A673 (cell line): Measurements from ENCODE around the gene CHSY3. TPM values are rescaled to one million over a fixed set of nuclear protein-coding genes. Genes with fewer than 3 reads are reported as not detected.

Experiments
- BruUV-seq: library from RNA; stranded (reverse); fragments of 400-500 nt; replicated peaks from 2 replicates; lab custom pipeline; 2021; lab: Mats Ljungman, UMichigan
- CTCF ChIA-PET: fragments of 300-600 bp; sonication (Branson Sonifier 250); formaldehyde crosslinking; loops from one replicate; lab custom pipeline; 2022; ENCODE audit warnings: antibody characterized with exemption; lab: Charles Lee
- POLR2A ChIA-PET: fragments of 300-600 bp; sonication (Branson Sonifier 250); formaldehyde crosslinking; loops from one replicate; lab custom pipeline; 2022; ENCODE audit warnings: antibody characterized with exemption; ENCODE audit not compliant: low non-redundant PET; lab: Charles Lee
- DNase-seq: peaks from one replicate; pipeline ENCODE4 v3.0.0-alpha.2; 2015; ENCODE audit warnings: low spot score
- H3K27ac ChIP-seq: fragments of 200-600 bp; sonication (generic); 2 replicates; pipeline ENCODE4 v1.5.1; 2016; ENCODE audit warnings: mixed run types, low read depth, mild to moderate bottlenecking, mixed read lengths, antibody characterized with exemption, low read length; ENCODE audit not compliant: poor library complexity, severe bottlenecking
- H3K27me3 ChIP-seq: fragments of 200-600 bp; sonication (generic); replicated peaks from 2 replicates; pipeline ENCODE4 v1.6.1; 2017; ENCODE audit warnings: mixed run types, low read depth, mild to moderate bottlenecking, mixed read lengths, antibody characterized with exemption, low read length; ENCODE audit not compliant: insufficient read depth, poor library complexity
- H3K36me3 ChIP-seq: fragments of 200-600 bp; sonication (generic); 2 replicates; pipeline ENCODE4 v1.6.1; 2016; ENCODE audit warnings: mixed run types, mild to moderate bottlenecking, mixed read lengths, antibody characterized with exemption, low read length; ENCODE audit not compliant: insufficient read depth, poor library complexity, severe bottlenecking
- H3K4me1 ChIP-seq: fragments of 200-600 bp; sonication (generic); 2 replicates; pipeline ENCODE4 v1.6.1; 2017; ENCODE audit warnings: mixed run types, mild to moderate bottlenecking, mixed read lengths, antibody characterized with exemption, low read length; ENCODE audit not compliant: insufficient read depth, poor library complexity, severe bottlenecking
- H3K4me3 ChIP-seq: fragments of 200-600 bp; sonication (generic); 2 replicates; pipeline ENCODE4 v1.5.1; 2016; ENCODE audit warnings: low read depth, mixed run types, mild to moderate bottlenecking, mixed read lengths, low read length; ENCODE audit not compliant: poor library complexity, severe bottlenecking
- H3K9me3 ChIP-seq: fragments of 200-600 bp; sonication (generic); 2 replicates; pipeline ENCODE4 v1.6.1; 2016; ENCODE audit warnings: mixed run types, low read depth, mild to moderate bottlenecking, mixed read lengths, antibody characterized with exemption, low read length; ENCODE audit not compliant: poor library complexity, severe bottlenecking
- EZH2 ChIP-seq: fragments of 200-600 bp; sonication (generic); IDR thresholded peaks from 2 replicates; pipeline ENCODE4 v1.6.1; 2017; ENCODE audit warnings: borderline replicate concordance, low read depth, mild to moderate bottlenecking, mixed read lengths, antibody characterized with exemption, low read length; ENCODE audit not compliant: poor library complexity, severe bottlenecking
- intact Hi-C: fragments of 100-400 bp; cut with micrococcal nuclease; formaldehyde crosslinking; loops from one replicate; pipeline ENCODE4 v1.10.0; 2022; ENCODE audit not compliant: unreplicated experiment
- total RNA-seq: library from RNA; stranded (reverse); gene quantifications from 2 replicates; pipeline ENCODE4 v1.2.3, GENCODE V29; 2021
- TF ChIP-seq, protein P1 (sequence below): fragments of 300-800, 200-600 bp; sonication (generic); conservative IDR thresholded peaks from 2 replicates; pipeline ENCODE4 v1.5.1; 2017; ENCODE audit warnings: low read depth, mild to moderate bottlenecking, antibody characterized with exemption, low read length, moderate library complexity, mixed read lengths

Gene CHSY3
- total RNA-seq, 1 experiment from 2014 or later: not detected

- no peak overlapping the region for H3K4me3 ChIP-seq
- H3K27ac ChIP-seq: no peak overlapping the region
- no peaks in the 10 kb centered on the region for H3K9me3 ChIP-seq
- ChIA-PET CTCF (no interaction called here), POLR2A (no interaction called here)
- H3K4me1 ChIP-seq: no peaks in the 10 kb centered on the region
- no peaks in the 10 kb centered on the region for H3K36me3 ChIP-seq
- H3K27me3 ChIP-seq: peaks cover 24% of the 10 kb centered on the region
- no peak for TF ChIP-seq EZH2
- TF ChIP-seq, protein P1, sequence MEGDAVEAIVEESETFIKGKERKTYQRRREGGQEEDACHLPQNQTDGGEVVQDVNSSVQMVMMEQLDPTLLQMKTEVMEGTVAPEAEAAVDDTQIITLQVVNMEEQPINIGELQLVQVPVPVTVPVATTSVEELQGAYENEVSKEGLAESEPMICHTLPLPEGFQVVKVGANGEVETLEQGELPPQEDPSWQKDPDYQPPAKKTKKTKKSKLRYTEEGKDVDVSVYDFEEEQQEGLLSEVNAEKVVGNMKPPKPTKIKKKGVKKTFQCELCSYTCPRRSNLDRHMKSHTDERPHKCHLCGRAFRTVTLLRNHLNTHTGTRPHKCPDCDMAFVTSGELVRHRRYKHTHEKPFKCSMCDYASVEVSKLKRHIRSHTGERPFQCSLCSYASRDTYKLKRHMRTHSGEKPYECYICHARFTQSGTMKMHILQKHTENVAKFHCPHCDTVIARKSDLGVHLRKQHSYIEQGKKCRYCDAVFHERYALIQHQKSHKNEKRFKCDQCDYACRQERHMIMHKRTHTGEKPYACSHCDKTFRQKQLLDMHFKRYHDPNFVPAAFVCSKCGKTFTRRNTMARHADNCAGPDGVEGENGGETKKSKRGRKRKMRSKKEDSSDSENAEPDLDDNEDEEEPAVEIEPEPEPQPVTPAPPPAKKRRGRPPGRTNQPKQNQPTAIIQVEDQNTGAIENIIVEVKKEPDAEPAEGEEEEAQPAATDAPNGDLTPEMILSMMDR: no peak
- no peak for DNase-seq
- intact Hi-C loops: no loop called here
- no TSS peak for BruUV-seq
These were observed 8.5 kb downstream of the CHSY3 start for GRCh38 chr5:129912601-129913255.

DNA sequence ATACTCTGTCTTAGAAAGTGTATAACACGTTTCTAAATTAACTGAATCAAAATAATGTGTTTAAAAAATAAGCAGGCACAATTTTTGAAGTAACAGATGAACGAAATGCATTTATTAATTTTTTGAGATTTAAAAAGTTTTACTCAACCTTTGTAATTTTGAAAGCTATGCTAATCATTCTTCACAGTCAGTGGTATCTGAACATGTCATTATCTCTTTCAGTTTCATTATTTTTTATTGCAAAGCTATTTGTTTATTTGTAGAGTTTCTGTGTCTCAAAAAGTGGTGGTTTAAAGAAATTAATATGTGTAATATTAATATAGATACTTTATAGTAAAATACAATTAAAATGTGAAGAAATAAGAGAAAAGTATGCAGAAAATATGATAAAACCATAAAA lies 11.2 kb downstream of the CHSY3 start:
- peaks cover 6% of the 10 kb centered on the region for H3K27me3 ChIP-seq
- no peak overlapping the region for H3K4me3 ChIP-seq
- POLR2A ChIA-PET: no interaction called here
- intact Hi-C loops: no loop called here
- CTCF ChIA-PET: no interaction called here
- H3K27ac ChIP-seq: no peak overlapping the region
- no peaks in the 10 kb centered on the region for H3K9me3 ChIP-seq
- no peaks in the 10 kb centered on the region for H3K36me3 ChIP-seq
- no peak for DNase-seq
- no peaks in the 10 kb centered on the region for H3K4me1 ChIP-seq
- TF ChIP-seq, protein P1: no peak
- TF ChIP-seq EZH2: no peak
- no TSS peak for BruUV-seq

- POLR2A ChIA-PET: no interaction called here
- CTCF ChIA-PET: no interaction called here
- intact Hi-C loops: no loop called here
- H3K36me3 ChIP-seq: no peaks in the 10 kb centered on the region
- H3K4me3 ChIP-seq: no peak overlapping the region
- H3K27ac ChIP-seq: no peak overlapping the region
- peaks cover 6% of the 10 kb centered on the region for H3K27me3 ChIP-seq
- no peak for DNase-seq
- no peak for TF ChIP-seq EZH2
- TF ChIP-seq, protein P1: no peak
- no TSS peak for BruUV-seq
- no peaks in the 10 kb centered on the region for H3K9me3 ChIP-seq
- H3K4me1 ChIP-seq: no peaks in the 10 kb centered on the region
These were observed 13.0 kb downstream of the CHSY3 start for GRCh38 chr5:129917224-129917623.
